ENCODE measurements around the gene SH3PXD2B. TPM values are rescaled to one million over a fixed set of nuclear protein-coding genes. Genes with fewer than 3 reads are reported as not detected.

SH3PXD2B gene
- total and polyA plus RNA-seq, 10 of the 15 experiments (the other 5 are each of a cell fraction or from before 2014, with no cell fraction given), result 0.05 to 1.6 (median 0.57) TPM

DNA sequence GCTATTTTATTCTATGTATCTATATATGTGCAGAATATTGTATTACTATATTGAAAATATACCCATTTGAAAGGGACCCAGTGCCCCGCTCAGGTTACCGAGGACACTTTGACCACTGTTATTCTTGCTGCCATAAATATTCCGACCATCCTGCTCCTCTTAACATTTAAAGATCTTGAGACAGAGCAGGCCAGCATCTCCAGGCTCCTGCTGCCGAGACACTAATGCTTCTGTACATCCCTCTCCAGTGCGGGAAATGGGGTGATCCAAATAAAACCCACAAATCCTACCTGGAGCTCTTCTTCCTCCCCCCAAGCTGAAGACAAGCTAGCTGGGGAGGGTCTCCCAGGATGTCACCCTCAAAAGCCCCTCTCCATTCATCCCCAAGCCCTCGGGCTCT lies 3.9 kb downstream of the SH3PXD2B start:
- H2AFZ ChIP-seq (ENCODE audit: control insufficient read depth, low read depth, low read length), result no peak overlapping the region
- WGBS (ENCODE audit: insufficient coverage, insufficient replicate concordance, low lambda C conversion rate, missing lambda C conversion rate), result 58% methylated on average over 6 of the region's 6 CpGs
- H3K79me2 ChIP-seq (ENCODE audit: control insufficient read depth, insufficient read depth, low read length), result no peaks in the 10 kb centered on the region
- ChIA-PET CTCF (interaction anchor here (1.0 to 2.4 kb wide), 5 partner anchors 11 to 247 kb away, joined by 3 to 23 read pairs (median 4); no protein-coding TSS in a partner anchor), SMC1A (ENCODE audit: uncharacterized antibody, unreplicated experiment) (no interaction called here), POLR2A (no interaction called here), RAD21 (ENCODE audit: unreplicated experiment) (interaction anchor here (0.5 to 1.6 kb wide), 2 partner anchors 11 kb away, joined by 3 to 4 read pairs; no protein-coding TSS in a partner anchor)
- TF ChIP-seq RELA (IDR thresholded peaks at IDR 0.05; ENCODE audit: borderline replicate concordance, partially characterized antibody) (no peak), YY1 (IDR thresholded peaks at IDR 0.05; ENCODE audit: low read depth, low read length) (no peak), SREBF1 (IDR thresholded peaks at IDR 0.05; ENCODE audit: low read length) (no peak)
- no TSS peak for BruUV-seq (replicated peaks)
- no peak overlapping the region for H3K9ac ChIP-seq (ENCODE audit: control insufficient read depth, insufficient read depth, low read length)
- no peaks in the 10 kb centered on the region for H3K9me3 ChIP-seq (replicated peaks; ENCODE audit: control insufficient read depth, insufficient read depth, low read length)
- no peak for FAIRE-seq
- H3K4me3 ChIP-seq, result no peak overlapping the region
- H3K27ac ChIP-seq (ENCODE audit: control insufficient read depth, insufficient read depth), result no peak overlapping the region
- H3K4me1 ChIP-seq (ENCODE audit: control insufficient read depth, insufficient read depth, low read length), result no peaks in the 10 kb centered on the region
- intact Hi-C loops (cut with micrococcal nuclease; ENCODE audit: unreplicated experiment) (loop anchor here (5.0 kb wide), 2 partner anchors 68 to 133 kb away; no protein-coding TSS in a partner anchor), in situ Hi-C loops (cut with MboI) (no loop called here)
- H3K36me3 ChIP-seq (ENCODE audit: control insufficient read depth in 2 of 2, insufficient read depth in 2 of 2, low read length in 1 of 2), result no peaks in the 10 kb centered on the region
- H3K27me3 ChIP-seq (replicated peaks in 1 of 2; ENCODE audit: control insufficient read depth in 2 of 2, insufficient read depth in 2 of 2, low read length in 1 of 2), result peaks cover 1 to 6% of the 10 kb centered on the region in 2 experiments; a peak in 3 of 4 replicates
- ATAC-seq, result no peak
- DNase-seq (ENCODE audit: low read depth, low spot score), result no peak
- peaks cover 3% of the 10 kb centered on the region; the same call in 1 of the 2 replicates for H4K20me1 ChIP-seq (ENCODE audit: control insufficient read depth, insufficient read depth)
- H3K4me2 ChIP-seq (ENCODE audit: control insufficient read depth, insufficient read depth), result no peak overlapping the region

- ChIA-PET POLR2A (no interaction called here), SMC1A (ENCODE audit: uncharacterized antibody, unreplicated experiment) (no interaction called here), RAD21 (ENCODE audit: unreplicated experiment) (no interaction called here), CTCF (interaction anchor here (0.6 to 1.3 kb wide), 3 partner anchors 12 to 245 kb away, joined by 3 to 6 read pairs (median 4); no protein-coding TSS in a partner anchor)
- TF ChIP-seq ELK1 (IDR thresholded peaks at IDR 0.05; ENCODE audit: low read depth, low read length) (no peak), STAT1 (conservative IDR thresholded peaks at IDR 0.05) (no peak), NFXL1 (IDR thresholded peaks at IDR 0.05; ENCODE audit: borderline replicate concordance) (no peak)
- TF ChIP-seq, protein P1, sequence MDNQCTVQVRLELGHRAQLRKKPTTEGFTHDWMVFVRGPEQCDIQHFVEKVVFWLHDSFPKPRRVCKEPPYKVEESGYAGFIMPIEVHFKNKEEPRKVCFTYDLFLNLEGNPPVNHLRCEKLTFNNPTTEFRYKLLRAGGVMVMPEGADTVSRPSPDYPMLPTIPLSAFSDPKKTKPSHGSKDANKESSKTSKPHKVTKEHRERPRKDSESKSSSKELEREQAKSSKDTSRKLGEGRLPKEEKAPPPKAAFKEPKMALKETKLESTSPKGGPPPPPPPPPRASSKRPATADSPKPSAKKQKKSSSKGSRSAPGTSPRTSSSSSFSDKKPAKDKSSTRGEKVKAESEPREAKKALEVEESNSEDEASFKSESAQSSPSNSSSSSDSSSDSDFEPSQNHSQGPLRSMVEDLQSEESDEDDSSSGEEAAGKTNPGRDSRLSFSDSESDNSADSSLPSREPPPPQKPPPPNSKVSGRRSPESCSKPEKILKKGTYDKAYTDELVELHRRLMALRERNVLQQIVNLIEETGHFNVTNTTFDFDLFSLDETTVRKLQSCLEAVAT (IDR thresholded peaks at IDR 0.05), result no peak
- TF ChIP-seq, protein P2, sequence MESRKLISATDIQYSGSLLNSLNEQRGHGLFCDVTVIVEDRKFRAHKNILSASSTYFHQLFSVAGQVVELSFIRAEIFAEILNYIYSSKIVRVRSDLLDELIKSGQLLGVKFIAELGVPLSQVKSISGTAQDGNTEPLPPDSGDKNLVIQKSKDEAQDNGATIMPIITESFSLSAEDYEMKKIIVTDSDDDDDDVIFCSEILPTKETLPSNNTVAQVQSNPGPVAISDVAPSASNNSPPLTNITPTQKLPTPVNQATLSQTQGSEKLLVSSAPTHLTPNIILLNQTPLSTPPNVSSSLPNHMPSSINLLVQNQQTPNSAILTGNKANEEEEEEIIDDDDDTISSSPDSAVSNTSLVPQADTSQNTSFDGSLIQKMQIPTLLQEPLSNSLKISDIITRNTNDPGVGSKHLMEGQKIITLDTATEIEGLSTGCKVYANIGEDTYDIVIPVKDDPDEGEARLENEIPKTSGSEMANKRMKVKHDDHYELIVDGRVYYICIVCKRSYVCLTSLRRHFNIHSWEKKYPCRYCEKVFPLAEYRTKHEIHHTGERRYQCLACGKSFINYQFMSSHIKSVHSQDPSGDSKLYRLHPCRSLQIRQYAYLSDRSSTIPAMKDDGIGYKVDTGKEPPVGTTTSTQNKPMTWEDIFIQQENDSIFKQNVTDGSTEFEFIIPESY (IDR thresholded peaks at IDR 0.05), result no peak
- H3K27me3 ChIP-seq (replicated peaks in 1 of 2; ENCODE audit: control insufficient read depth in 2 of 2, insufficient read depth in 2 of 2, low read length in 1 of 2), result peaks cover 3 to 6% of the 10 kb centered on the region in 2 experiments; a peak in 3 of 4 replicates
- H3K4me1 ChIP-seq (ENCODE audit: control insufficient read depth, insufficient read depth, low read length), result no peaks in the 10 kb centered on the region
- in situ Hi-C loops (cut with MboI) (no loop called here), intact Hi-C loops (cut with micrococcal nuclease; ENCODE audit: unreplicated experiment) (no loop called here)
- peaks cover 3% of the 10 kb centered on the region; the same call in 1 of the 2 replicates for H4K20me1 ChIP-seq (ENCODE audit: control insufficient read depth, insufficient read depth)
- H3K4me3 ChIP-seq, result no peak overlapping the region
- DNase-seq (ENCODE audit: low read depth, low spot score) (no peak), FAIRE-seq (no peak), ATAC-seq (no peak)
- no peaks in the 10 kb centered on the region for H3K9me3 ChIP-seq (replicated peaks; ENCODE audit: control insufficient read depth, insufficient read depth, low read length)
- WGBS (ENCODE audit: insufficient coverage, insufficient replicate concordance, low lambda C conversion rate, missing lambda C conversion rate), result 24% methylated on average over 5 of the region's 5 CpGs
- BruUV-seq (replicated peaks), result no TSS peak
- no peak overlapping the region for H3K9ac ChIP-seq (ENCODE audit: control insufficient read depth, insufficient read depth, low read length)
- H2AFZ ChIP-seq (ENCODE audit: control insufficient read depth, low read depth, low read length), result no peak overlapping the region
- no peaks in the 10 kb centered on the region for H3K36me3 ChIP-seq (ENCODE audit: control insufficient read depth in 2 of 2, insufficient read depth in 2 of 2, low read length in 1 of 2)
- no peaks in the 10 kb centered on the region for H3K79me2 ChIP-seq (ENCODE audit: control insufficient read depth, insufficient read depth, low read length)
- H3K27ac ChIP-seq (ENCODE audit: control insufficient read depth, insufficient read depth), result no peak overlapping the region
- no peak overlapping the region for H3K4me2 ChIP-seq (ENCODE audit: control insufficient read depth, insufficient read depth)
Observed at GRCh38 chr5:172448999-172449398, 5.3 kb downstream of the SH3PXD2B start.

All from GM12878 (cell line).